GM21737 (cell line): Measurements from ENCODE around the gene THTPA.
"Not testable (repeated sequence)": the region's sequence is repeated elsewhere in the genome, so short reads cannot be mapped to it uniquely, and the experiment has no call there.

Experiments
- ATAC-seq: cut with Tn5 transposase; IDR thresholded peaks from one replicate; pipeline ENCODE4 v1.9.1; 2021; ENCODE audit warnings: mild to moderate bottlenecking, moderate library complexity; ENCODE audit not compliant: unreplicated experiment

The THTPA gene

DNA sequence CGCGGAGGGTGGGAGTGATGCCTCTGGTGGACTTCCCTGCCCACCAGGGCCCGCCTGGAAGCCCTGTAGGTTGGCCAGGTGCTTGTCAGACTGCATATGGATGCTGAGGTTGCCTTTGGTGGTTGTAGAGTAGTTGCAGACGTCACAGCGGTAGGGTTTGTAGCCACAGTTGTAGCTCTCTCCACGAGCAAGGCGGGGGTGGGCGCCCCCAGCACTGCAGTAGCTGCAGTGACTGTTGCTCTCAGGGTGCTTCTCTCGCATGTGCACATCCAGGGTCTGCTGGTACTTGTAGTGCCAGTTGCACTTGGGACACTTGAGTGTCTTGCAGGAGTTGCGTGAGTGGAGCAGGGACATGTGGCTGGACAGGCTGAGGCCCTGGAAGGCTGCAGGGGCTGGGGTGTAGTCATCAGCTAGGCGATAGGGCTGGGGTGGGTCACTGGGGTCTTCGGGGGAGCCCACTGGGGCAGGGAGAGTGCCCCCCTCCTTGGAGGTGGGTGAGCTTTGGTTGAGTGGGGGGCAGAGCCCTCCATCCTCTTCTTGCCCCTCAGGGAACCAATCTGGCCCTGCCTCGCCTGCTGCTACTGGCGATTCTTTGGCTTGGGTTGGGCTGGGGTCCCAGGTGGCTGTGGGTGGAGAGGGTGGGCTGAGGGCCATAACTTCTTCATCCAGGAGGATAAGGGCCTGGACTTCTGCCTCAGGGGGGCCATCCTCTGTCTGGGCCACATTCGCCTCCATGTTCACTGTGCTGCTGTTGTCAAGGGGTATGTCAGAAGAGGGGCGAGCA is 22.2 kb upstream of the THTPA start:
- ATAC-seq = no peak

DNA sequence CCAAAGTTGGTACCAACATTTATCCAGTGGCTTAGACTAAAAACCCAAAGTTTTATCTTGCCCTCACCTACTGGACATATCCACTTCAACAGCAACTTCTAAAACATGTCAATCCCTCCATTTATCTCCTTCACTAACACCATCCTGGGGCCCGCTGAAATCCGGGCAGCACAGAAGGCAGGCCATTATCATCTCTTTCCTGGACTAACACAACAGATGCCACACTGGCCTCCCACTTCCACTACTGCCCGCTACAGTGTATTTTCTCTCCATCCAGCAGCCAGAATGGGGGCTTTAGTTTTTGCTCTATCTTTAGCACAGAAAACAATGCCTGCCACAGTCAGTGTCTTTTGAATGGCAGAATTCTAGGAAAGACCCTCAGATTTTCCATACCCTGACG is 20.1 kb upstream of the THTPA start:
- ATAC-seq = no peak

DNA sequence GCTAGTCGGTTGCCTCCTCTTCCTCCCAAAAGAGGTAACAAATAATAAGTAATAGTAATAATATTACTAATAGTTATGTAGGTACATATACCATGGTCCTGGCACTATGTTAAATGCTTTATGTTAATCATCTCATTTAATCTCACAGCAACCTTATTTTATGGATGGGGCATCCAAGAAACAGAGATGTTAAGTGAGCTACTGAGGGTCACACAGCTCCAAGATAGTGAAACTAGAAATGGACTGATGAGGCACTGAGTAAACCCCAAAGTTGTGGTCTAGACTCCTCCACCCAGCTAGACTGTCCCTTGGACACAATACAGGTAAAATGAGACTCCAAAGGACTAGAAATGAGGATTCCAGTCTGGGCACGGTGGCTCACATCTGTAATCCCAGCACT is 19.6 kb upstream of the THTPA start:
- no peak for ATAC-seq

DNA sequence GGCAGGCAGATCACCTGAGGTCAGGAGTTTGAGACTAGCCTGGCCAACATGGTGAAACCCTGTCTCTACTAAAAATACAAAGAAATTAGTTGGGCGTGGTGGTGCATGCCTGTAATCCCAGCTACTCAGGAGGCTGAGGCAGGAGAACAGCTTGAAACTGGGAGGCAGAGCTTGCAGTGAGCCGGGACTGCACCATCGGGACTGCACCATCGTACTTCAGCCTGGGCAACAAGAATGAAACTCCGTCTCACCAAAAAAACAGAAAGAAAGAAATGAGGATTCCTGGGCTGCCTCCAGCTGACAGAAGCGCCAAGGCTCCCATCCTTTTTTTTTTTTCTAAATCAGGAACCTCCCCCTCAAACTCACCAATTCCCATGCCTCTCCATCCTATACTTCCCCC is 19.2 kb upstream of the THTPA start:
- not testable (repeated sequence) for ATAC-seq

DNA sequence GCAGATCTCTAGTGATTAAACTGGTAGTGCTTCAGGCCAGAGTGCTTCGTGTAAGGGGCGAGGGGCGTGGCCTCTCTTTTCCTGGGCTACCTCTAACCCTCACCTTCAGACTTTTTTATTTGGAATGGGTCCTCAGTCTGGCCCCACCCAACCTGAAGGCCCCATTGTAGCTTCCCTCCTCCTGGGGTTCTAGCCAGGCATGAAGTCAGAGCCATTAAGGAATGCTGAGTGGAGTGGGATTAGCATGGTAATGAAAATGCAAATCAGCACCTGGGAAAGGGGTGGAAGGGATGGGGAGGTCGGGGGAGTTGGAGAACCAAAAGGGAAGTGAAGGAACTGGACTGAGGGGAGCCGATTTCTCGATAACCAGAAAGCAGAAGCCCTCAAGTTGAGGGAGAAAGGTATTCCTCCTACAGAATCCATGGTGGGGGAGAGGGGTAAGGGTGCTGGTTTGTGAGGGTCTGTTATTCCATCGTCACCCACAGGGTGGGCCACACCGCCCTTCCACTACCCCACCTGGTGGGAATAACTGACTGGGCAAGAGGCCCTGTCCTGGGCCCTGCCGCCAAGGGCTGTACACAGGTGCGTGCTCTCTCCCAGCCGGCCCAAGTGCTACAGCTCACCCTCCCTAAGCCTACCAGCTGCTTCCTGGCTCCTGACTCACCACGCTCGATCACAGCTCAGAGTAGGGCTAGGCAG is 18.6 kb upstream of the THTPA start:
- ATAC-seq = no peak

DNA sequence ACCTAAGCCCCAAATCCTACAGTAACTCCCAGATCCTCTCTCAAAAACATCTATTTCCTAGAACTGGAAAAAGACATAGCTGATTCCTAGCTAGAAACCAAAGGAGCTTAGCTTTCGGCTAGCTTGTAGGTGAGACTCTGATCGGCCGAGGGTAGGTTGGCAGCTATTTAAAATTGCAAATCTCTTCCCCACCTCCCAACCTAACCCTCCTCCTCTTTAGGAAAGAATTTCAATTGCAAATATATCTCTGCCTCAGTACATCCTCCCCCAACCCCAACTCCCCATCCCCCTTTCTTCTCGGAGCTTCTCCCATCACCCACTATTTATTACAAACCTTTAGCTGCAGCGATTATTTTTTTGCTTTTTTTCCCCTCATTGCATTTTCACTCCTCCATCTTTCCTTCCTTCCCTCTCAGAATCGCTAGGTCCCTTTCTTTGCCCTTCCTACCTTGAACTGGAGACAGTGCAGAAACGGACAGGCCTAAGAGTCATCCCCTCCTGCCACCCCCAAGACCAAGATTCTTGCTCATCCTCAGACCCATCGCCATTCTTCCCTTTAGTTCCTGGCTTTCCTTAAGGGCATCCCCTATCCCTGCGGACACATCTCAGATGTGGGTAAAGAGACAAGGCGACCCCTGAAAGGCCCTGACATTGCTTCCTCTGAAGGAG is 17.9 kb upstream of the THTPA start:
- ATAC-seq = no peak

DNA sequence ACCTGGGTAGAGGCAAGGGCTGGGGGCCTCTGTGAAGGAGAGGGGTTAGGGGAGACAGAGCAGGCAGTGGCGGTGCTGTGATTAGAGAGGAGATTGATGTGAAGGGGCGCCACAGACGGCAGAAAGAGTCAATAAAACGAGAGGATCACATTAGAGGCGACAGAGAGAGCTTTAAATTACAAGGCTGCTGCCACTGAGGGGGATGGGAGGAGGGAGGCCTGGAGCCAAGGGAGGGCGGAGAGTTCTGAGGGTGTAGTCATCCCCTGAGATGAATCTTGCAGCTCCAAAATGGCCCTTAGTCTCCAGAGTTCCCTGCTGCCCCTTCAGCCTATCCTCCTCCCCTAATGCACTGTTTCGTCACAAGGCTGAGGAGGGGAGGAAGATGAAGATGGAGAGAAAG is 17.3 kb upstream of the THTPA start:
- no peak for ATAC-seq

DNA sequence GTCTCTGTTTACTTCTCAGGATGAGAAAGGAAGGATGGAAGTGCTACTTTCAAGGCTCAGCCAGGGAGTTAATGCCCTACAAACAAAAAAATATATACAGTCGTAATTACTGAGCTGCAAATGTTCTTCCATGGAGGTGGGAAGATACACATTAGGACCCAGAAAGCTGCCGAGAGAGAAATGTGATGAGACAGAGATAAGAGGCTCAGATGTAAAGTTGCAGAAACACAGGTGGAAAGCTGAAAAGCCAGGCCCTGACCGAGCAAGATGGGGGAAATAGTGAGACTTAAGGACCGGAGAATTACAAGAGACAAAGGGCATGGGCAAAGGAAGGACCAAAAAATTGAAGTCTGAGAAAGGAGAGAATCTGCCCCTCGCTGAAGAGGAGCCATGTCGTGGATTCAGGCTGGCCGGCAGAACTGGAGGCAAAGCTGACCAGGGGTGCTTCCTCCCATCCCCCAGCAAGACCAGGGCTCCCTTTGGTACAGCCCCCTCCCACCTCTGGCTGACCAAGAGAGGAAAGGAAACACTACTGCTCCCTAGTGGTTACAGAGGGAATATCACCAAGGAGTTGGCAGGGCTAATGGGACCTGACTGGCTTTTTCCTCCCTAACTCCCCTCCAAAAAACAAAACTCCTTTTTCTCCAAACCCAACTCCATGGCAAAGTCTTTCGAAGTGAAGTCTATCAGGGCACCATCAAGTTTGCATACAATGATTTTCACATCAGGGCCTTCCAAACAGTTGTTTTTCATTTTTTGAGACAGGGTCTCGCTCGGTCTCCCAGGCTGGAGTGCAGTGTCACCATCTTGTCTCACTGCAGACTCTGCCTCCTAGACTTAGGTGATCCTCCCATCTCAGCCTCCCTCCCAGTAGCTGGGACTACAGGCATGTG is 16.6 kb upstream of the THTPA start:
- no peak for ATAC-seq

DNA sequence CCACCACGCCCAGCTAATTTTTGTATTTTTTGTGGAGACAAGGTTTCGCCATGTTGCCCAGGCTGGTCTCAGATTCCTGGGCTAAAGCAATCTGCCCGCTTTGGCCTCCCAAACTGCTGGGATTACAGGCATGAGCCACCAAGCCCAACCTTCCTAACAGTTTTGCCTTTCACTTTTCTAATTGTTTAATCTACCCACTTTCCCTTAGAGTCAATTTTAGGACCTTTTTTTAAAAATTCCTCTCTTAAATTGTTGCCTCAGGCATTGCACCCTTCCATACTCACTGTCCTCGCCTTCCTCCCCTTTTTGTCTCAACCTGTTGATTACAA is 16.0 kb upstream of the THTPA start:
- ATAC-seq = no peak

DNA sequence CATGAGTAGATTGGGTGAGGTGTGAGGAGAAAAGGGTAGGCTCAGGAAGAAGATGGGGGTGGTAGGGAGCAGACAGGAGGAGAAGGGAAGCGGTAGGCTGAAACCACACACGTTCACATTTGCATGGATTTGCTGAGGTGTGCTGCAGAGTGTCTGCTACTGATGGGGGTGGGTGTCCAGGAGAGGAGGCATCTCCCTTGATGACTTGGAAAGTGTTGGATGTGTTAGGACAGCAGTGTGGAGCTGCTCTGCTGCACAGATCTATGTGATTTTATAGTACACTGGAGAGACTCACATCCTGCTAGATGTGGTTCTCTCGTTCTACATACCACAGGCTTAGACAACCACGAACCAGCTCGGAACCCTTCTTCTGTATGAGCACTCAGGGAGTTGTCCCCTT is 13.8 kb upstream of the THTPA start:
- ATAC-seq = no peak

DNA sequence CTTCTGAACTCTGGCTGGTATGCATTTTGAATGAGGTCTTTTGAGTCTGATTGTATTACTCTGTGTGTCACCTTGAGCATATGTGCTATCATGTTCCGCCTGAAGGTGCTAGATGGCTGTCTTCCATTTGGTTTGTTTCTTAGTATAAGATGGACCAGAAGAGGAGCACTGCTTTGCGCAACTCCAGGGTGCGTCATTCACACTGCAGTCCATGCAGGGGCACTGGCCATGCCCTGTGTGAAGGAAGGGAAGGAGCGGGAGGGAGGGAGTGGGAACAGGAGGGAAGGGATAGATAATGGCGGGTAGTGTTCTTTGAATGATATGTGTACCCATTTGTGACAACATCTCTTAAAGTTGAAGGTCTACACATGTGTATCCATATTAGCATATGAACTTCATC is 12.7 kb upstream of the THTPA start:
- ATAC-seq = no peak

DNA sequence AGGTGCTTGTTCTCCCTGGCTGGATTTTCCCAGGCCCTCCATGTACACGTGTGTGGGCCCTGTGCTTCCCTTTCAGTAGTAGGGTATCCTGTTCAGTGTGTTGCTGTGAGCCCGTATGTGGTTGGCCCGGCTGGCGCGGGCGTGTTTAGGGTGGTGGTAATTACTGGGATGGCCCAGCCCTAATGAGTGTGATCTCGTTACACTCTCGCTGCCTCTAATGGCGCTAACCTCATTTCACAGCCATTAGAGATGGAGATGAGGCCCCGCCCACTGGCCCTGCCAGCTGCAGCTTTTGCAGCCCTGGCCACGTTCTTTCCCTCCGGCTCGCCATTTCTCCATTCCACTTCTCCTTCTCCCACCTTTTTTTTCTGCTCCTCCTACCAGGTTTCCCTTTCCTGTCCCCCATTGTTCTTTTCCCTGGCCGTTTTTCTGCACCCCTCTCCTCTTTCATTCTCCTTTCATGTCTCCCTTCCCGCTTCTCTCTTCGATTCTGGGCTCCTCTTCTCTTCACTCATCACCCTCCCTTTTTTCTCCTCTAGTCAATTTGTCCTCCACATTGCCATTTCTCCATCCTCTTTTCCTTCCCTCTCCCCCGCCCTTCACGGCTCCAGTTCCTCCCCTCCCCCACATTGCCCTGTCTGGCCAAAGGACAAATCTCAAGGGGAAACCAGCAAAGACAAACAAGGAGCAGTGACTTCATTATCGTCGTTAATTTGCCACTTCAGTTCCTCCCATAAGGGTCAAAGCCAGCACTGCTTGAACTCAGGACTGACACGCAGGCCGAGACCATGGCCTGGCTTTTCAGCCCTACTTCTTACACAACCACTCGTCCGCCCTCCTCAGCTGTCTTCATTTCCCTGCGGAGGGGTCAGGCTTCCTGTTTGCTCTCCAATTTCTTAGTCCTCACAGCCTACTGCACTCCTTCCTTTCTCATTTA is 11.3 kb upstream of the THTPA start:
- ATAC-seq = no peak

DNA sequence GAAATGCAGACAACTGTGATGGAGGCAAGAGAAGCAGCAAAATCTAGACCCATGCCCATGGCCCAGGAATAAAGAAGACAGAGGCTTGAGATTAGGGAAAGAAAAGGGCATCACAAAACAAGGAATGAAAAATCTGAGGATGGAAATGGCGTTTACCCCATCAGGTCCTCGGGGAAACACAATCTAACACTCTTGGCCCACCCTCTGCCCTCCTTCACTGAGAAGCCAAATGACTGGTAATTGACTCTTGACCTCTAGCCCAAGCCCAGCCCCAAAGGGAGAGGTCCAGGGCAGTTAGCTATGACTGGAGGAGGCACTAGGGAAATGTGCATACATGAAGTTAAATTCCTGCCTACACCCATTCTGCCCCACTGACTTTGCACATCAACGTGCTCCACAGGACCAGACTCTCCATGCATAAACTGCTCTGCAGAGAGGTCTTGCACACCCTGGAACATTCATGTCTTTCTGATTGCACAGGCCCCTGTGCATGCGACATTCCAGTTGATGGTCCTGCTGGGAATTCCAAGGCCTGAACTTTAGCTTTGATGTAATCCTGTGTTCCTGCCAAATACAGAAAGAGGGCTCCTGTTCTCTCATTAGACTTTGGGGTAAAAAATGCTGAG is 10.2 kb upstream of the THTPA start:
- ATAC-seq = no peak

DNA sequence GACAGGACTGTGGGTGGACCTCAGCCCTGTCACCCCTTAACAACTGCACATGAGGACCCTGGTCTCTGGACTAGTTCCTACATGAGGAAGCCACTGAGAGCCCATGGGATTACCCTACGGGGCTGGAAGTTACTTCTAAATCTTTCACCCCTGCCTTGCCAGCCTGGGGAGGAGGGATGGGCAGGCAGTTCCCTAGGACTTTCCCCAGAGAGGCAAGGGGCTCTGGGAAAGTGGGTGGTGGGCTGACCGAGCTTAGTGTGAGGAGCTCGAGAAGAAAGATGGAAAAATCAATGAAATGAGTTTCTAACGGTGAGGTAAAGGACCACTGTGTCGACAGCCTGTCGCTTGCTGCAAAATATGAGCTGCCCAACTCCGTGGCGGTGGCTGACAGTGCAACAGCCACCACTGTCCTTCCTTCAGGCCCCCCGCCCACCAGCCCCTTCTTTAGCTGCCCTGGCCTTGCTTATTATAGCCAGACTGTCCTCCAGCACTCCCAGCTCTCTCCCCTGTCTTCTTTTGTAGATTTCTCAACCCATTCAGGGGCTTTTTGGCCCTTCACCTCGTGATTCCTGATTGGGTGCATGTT is 9.5 kb upstream of the THTPA start:
- ATAC-seq = no peak

DNA sequence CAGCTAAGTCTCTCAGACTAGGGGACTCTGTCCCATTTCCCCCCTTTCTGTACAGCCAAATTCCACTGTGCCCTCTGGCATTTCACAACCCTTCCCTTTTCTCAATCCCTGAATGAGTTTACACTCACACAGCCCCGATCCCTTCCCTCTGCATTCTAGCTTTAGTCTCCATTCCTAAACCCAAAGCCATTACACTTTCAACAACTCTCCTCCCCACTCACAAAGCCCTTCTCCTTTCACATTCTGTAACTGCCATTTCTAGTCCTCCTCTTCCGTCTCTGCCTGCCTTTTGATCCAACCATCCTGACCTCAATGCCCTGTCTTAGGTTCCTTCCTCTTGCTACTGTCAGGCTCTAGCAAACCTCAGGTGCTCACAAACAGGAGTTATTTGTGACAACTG is 8.1 kb upstream of the THTPA start:
- ATAC-seq = no peak

DNA sequence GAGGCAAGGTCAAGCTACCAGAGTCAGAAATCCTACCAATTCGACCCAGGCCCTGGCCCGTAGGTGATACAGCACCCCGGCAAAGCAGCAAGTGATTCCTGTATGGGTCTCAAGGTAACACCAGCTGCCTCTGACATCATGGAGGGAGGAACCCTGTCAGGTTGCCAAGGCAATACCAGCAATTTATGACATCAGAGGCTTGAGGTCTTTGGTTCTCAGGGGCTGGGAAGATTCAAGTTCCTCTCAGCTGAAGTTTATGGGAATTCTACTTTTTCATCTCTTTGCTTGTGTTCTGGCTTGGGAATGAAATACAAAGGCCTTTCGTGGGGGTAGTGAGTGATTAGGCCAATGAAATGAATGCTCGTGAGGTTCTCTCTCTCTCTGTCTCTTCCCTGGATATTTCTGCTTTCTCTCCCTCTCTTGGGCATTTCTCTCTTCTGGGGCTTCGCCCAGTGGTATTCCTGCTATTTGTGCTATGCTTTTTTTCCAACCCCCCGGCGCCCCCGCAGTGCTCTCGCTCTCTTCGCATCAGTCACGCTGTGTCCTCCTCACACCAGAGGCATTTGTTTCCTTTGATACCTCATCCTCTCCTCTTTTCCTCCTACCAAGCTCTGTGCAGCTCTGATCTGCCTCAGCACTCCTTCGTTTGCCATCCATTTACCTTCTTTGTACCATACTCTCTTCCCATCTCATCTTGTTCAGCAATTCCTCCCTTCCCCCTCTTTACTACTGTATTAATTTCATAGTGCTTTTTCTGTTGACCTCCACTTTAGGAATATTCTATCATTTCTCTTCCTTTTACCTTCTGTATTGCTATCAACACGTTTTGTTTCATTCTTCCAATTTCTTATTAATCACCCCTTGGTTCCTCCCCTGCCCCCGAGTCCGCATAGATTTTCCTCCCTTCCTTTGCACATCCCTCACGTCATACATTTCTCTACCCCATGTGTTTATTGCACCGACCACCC is 7.4 kb upstream of the THTPA start:
- no peak for ATAC-seq

DNA sequence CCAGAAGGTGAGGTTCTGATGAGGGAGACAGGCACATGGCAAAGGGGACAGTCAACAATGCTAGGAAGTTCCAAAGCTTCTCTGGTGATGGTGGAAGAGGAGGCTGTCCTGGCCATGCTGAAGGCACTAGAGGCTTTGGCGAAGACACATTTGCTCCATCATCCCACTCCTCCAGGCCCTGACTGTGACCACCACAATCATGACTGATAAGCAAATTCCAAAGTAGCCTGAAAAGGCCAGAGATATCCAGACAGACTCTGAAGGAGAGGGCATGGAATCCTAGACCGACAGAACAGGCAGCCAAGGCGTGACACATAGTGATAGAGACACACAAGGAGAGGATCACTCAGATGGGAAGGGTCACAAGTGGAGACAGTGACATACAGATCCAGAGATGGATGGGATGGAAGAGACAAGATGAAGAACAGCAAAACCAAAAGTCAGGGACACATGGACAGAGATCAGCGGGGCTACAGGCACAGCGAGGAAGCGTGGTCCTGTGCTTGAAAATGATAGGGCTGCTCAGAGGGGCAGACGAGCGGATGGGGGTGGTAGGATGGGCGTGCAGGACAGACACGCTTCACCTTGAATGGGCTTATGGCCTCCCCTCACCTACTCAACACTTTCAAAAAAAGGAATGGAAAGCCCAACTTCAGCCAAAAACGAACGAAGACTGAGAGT is 5.8 kb upstream of the THTPA start:
- no peak for ATAC-seq

DNA sequence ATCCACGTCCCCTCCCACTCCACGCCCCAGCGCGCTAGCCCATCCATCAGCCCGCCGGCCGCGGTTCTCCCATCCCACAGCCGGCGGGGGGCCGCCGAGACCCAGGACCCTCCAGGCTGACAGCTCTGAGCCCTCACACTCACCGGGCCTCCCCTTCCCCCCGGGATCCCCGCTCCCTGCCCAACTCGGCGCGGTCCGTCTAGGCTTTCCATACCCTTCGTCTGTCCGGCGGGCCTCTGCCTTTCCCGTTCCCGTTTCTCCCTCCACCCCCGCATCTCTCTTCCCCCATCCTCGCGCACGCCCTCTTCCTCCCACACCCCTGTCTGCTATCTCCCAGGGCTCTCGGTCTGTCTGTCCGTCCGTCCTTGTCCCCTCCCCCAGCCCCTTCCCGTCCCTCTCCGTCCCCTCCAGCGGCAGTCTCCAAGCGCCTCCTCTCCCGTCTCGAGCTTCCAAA is 5.2 kb upstream of the THTPA start:
- no peak for ATAC-seq
